Type B pancreatic cell (in vitro differentiated cells): ENCODE measurements around the gene FOXP4. TPM values are rescaled to one million over a fixed set of nuclear protein-coding genes. Genes with fewer than 3 reads are reported as not detected.
A peak's percentile ranks its signal among the peaks of the same experiment; 100 is the strongest.

Source experiments
- DNase-seq: peaks from one replicate; pipeline ENCODE4 v3.0.0; 2021; ENCODE audit warnings: mixed read lengths; ENCODE audit not compliant: unreplicated experiment; ENCODE audit errors: extremely low spot score
- H3K27ac Mint-ChIP-seq: 2 replicates; pipeline ENCODE4 v1.8.0; 2021; ENCODE audit warnings: mild to moderate bottlenecking, mixed read lengths
- H3K27me3 Mint-ChIP-seq: 2 replicates; pipeline ENCODE4 v1.8.0; 2021; ENCODE audit warnings: mixed read lengths
- H3K36me3 Mint-ChIP-seq: 2 replicates; pipeline ENCODE4 v1.8.0; 2021; ENCODE audit warnings: mixed read lengths
- H3K4me1 Mint-ChIP-seq: one replicate; pipeline ENCODE4 v1.8.0; 2021; ENCODE audit warnings: mixed read lengths; ENCODE audit not compliant: unreplicated experiment
- H3K4me3 Mint-ChIP-seq: 2 replicates; pipeline ENCODE4 v1.8.0; 2021; ENCODE audit warnings: mild to moderate bottlenecking, mixed read lengths
- H3K9me3 Mint-ChIP-seq: 2 replicates; pipeline ENCODE4 v1.8.0; 2021; ENCODE audit warnings: mixed read lengths
- total RNA-seq: library from RNA; stranded (reverse); gene quantifications from 2 replicates; pipeline ENCODE4 v1.2.1, GENCODE V29; 2021; ENCODE audit warnings: low replicate concordance
- TF ChIP-seq, protein P1 (sequence below): fragments of 200-600 bp; sonication (generic); conservative IDR thresholded peaks from 2 replicates; pipeline ENCODE4 v1.5.0; 2021; ENCODE audit warnings: antibody characterized with exemption, mild to moderate bottlenecking

FOXP4 gene
- total RNA-seq, 1 donor from 2014 or later = 100 TPM

DNA sequence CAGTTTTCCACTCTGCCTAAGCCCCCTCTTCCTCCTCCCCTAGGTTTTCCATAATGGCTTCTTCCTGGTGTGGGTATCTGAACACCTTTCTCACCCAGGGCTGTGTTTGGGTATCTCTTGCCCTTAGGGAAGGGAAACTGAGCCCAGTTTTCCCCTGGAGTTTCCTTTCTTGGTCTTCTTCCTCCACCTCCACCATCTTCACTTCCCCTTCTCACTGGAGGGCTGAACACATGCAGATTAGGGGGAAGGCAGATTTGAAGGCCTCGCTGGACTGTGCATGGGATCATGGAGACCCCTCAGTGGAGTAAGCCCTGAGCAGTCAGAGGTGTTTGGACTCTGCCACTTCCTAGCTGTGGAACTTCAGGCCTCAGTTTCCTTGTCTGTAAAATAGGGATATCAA is 27.8 kb downstream of the FOXP4 start:
- H3K9me3 Mint-ChIP-seq = no peaks in the 10 kb centered on the region
- peaks cover 80% of the 10 kb centered on the region for H3K4me1 Mint-ChIP-seq
- TF ChIP-seq, protein P1, sequence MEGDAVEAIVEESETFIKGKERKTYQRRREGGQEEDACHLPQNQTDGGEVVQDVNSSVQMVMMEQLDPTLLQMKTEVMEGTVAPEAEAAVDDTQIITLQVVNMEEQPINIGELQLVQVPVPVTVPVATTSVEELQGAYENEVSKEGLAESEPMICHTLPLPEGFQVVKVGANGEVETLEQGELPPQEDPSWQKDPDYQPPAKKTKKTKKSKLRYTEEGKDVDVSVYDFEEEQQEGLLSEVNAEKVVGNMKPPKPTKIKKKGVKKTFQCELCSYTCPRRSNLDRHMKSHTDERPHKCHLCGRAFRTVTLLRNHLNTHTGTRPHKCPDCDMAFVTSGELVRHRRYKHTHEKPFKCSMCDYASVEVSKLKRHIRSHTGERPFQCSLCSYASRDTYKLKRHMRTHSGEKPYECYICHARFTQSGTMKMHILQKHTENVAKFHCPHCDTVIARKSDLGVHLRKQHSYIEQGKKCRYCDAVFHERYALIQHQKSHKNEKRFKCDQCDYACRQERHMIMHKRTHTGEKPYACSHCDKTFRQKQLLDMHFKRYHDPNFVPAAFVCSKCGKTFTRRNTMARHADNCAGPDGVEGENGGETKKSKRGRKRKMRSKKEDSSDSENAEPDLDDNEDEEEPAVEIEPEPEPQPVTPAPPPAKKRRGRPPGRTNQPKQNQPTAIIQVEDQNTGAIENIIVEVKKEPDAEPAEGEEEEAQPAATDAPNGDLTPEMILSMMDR = no peak
- no peak overlapping the region for H3K4me3 Mint-ChIP-seq
- no peaks in the 10 kb centered on the region for H3K27me3 Mint-ChIP-seq
- no peak overlapping the region for H3K27ac Mint-ChIP-seq
- peaks cover 30% of the 10 kb centered on the region for H3K36me3 Mint-ChIP-seq
- DNase-seq = no peak

DNA sequence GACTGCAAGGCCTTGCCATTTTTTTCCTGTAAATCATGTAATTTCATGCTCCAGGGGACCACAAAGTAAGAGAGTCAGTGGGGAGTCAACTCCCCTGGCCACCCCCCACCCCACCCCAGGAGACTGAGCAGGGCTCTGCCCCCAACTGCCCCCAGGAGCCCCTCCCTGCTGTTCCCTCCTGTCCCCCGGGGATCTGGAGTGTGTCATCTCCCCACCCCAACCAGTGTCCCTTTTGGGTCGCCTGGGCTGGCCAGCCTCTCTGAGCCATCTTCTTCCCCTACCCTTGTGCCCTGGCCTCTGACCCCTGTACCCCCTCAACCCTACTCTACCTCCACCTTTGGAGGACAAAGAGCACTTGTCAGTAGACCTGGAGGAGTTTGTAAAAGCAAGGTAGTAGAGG is 29.4 kb downstream of the FOXP4 start:
- no peaks in the 10 kb centered on the region for H3K27me3 Mint-ChIP-seq
- H3K4me3 Mint-ChIP-seq = no peak overlapping the region
- peaks cover 40% of the 10 kb centered on the region for H3K36me3 Mint-ChIP-seq
- DNase-seq = no peak
- TF ChIP-seq, protein P1 = no peak
- H3K9me3 Mint-ChIP-seq = no peaks in the 10 kb centered on the region
- H3K27ac Mint-ChIP-seq = no peak overlapping the region
- H3K4me1 Mint-ChIP-seq = peaks cover 79% of the 10 kb centered on the region

DNA sequence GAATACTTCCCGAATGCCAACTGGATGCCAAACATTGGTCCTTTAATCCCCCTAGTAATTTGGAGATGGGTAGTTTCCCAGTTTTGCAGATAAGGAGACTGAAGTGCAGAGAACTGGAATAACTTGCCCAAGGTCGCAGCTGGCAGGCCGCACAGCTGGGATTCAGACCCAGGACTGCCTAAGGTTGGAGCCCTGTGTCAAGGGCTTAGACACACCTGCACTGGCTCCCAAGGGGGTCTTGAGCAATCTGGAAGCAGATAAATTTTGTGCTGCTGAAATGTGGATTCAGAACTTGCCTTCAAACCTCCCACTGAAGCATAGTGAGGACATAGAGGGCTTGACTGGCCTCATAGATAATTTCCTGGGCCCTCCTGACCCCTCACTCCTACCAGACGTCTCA is 30.5 kb downstream of the FOXP4 start:
- peak overlapping the region; percentile 15 for H3K4me3 Mint-ChIP-seq
- peak overlapping the region; percentile 77 for H3K27ac Mint-ChIP-seq
- no peaks in the 10 kb centered on the region for H3K9me3 Mint-ChIP-seq

DNA sequence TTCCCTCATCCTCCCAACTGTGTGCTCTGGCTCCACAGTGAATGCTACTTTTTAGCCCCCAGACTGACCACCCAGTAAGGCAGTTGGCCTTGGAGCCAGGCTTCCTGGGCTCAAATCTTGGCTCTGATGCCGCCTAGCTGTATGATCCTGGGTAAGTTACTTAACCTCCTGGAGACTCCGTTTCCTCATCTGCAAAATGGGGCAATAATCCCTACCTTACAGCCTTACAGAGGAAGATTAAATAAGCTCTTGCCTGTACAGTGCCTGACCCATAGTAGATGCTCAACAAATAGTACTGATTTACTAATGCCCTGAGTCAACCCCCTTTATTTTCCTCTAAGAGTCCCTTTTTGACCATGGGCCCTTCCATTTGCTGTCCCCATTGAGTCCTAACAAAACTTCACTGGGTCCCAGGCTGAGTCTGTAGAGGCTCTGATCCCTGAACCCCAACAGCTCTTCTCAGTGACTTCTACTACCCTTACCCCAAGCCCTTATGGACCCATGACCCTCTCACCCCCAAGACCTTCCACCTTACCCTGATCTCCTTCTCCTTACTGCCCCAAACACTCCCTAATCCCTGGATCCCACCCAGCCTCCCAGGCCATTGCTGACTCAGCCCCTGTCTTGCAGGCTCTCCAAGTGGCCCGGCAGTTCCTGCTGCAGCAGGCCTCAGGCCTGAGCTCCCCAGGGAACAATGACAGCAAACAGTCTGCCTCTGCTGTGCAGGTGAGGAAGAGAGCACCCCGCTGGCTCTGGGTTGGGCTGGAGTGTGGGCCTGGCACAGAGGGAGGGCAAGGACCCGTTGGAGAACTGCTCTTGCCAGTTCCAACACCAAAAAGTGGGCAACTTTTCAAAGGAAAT is 31.4 kb downstream of the FOXP4 start:
- H3K36me3 Mint-ChIP-seq = peaks cover 34% of the 10 kb centered on the region
- H3K4me1 Mint-ChIP-seq = peaks cover 72% of the 10 kb centered on the region
- H3K9me3 Mint-ChIP-seq = no peaks in the 10 kb centered on the region
- peak overlapping the region; percentile 77 for H3K4me3 Mint-ChIP-seq
- TF ChIP-seq, protein P1 = no peak
- H3K27ac Mint-ChIP-seq = peak overlapping the region; percentile 91
- no peaks in the 10 kb centered on the region for H3K27me3 Mint-ChIP-seq
- no peak for DNase-seq

More for the DNA sequence above, 30.5 kb downstream of the FOXP4 start:
- TF ChIP-seq, protein P1 = no peak
- Mint-ChIP-seq H3K27me3 (no peaks in the 10 kb centered on the region), H3K36me3 (peaks cover 41% of the 10 kb centered on the region), H3K4me1 (peaks cover 76% of the 10 kb centered on the region)
- no peak for DNase-seq

DNA sequence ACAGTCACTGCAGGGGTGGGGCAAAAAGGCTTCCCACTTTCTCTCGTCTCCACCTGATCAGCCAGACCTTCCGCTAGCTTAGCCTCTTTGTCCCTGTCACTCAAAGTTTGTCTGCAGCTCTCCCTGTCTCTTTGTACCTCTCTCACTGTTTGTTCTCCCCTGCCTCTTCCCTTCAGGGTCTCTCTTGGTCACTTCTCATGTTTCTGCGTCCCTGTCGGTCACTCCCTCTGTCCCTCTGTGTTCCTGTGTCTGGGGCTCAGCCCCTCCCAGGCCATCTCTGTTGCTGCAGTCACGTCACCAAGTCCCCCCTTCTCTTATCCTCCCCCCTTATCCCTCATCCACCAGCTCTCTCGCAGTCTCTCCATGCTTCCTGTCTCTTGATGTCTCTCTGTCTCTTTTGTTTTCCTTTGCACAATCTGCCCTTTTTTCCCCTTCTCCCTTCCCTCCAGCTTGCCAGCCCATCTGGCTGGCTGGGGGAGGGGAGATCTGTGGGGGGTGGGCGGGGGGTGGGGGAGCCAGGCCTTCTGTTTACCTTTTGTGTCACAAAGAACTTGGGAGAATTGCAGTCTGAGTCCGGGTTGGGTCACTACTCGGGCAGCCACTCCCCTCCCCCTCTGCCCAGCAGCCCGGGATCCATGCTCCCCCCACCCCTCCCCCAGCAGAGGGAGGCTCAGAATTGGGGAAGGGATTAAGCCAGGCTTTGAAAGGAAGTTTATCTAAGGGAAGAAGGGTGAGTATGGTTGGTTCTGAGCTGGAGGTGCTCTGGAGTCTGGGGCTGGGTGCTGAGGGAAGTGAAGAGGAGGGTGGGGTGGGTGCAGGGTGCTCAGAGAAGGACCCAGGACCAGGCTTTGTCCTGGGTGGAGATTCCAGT is 32.3 kb downstream of the FOXP4 start:
- Mint-ChIP-seq H3K9me3 (no peaks in the 10 kb centered on the region), H3K4me3 (peak overlapping the region; percentile 77), H3K27ac (peak overlapping the region; percentile 91), H3K4me1 (peaks cover 70% of the 10 kb centered on the region), H3K36me3 (peaks cover 26% of the 10 kb centered on the region), H3K27me3 (no peaks in the 10 kb centered on the region)
- TF ChIP-seq, protein P1 = no peak
- no peak for DNase-seq
